ENCODE results near the gene NSUN5.
"Not testable (repeated sequence)": the region's sequence is repeated elsewhere in the genome, so short reads cannot be mapped to it uniquely, and the experiment has no call there.

NSUN5 gene

DNA sequence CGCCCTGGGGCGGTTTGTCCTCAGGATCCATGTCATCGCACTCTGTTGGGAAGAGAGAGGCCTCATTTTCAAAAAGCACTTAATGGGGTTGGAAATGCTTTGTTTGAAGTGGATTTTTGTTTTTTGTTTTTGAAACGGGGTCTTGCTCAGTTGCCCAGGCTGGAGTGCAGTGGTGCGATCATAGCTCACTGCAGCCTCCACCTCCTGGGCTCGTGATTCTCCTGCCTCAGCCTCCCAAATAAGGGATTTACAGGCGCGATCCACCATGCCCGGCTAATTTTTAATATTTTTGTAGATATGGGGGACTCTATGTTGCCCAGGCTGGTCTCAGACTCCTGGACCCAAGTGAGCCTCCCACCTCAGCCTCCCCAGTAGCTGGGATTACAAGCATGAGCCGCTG, 20.1 kb upstream of the NSUN5 start:
- Histone ChIP-seq H3K27ac (peak overlapping the region; percentile 95), H3K4me2 (ENCODE audit: low read length) (no peak overlapping the region), H3K9ac (no peak overlapping the region), H3K9me3 (ENCODE audit: control insufficient read depth, low read length) (no peaks in the 10 kb centered on the region), H3K79me2 (peaks cover 2% of the 10 kb centered on the region), H2AFZ (no peak overlapping the region), H3K36me3 (ENCODE audit: control insufficient read depth, insufficient read depth, low read length) (no peaks in the 10 kb centered on the region), H3K4me1 (peaks cover 38% of the 10 kb centered on the region), H3K4me3 (ENCODE audit: low read depth, low read length) (no peak overlapping the region), H3K27me3 (ENCODE audit: control insufficient read depth, insufficient read depth, low read length) (no peaks in the 10 kb centered on the region)
- TF ChIP-seq, protein P1, sequence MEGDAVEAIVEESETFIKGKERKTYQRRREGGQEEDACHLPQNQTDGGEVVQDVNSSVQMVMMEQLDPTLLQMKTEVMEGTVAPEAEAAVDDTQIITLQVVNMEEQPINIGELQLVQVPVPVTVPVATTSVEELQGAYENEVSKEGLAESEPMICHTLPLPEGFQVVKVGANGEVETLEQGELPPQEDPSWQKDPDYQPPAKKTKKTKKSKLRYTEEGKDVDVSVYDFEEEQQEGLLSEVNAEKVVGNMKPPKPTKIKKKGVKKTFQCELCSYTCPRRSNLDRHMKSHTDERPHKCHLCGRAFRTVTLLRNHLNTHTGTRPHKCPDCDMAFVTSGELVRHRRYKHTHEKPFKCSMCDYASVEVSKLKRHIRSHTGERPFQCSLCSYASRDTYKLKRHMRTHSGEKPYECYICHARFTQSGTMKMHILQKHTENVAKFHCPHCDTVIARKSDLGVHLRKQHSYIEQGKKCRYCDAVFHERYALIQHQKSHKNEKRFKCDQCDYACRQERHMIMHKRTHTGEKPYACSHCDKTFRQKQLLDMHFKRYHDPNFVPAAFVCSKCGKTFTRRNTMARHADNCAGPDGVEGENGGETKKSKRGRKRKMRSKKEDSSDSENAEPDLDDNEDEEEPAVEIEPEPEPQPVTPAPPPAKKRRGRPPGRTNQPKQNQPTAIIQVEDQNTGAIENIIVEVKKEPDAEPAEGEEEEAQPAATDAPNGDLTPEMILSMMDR (IDR thresholded peaks at IDR 0.05), result no peak

DNA sequence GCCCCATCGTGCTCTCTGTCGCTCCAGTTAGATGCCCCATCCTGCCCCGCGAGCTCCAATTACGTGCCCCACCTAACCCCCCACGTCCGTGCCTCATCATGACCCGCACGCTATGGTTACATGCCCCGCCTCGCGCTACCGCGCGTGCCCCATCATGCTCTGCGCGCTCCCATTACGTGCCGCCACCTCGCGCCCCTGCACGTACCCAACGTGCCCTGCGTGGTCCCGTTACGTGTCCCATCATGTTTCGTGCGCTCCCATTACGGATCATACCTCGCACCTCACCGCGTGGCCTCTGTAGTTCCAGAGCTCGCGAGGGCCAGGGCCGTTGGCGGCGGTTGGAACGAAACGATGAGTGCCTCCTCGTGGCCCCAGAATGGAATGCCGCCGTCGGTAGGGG, 19.3 kb upstream of the NSUN5 start, which contains the start of the genes FKBP6 and TRIM50:
Gene FKBP6, plus strand, starts transcription at position 240 of the 400 bp plus-strand sequence. CDS start 268 bp downstream, outside the sequence.
Gene TRIM50, minus strand, starts transcription at position 161 of the 400 bp plus-strand sequence. CDS start 3,295 bp downstream, outside the sequence.
- not testable (repeated sequence) for H3K9me3 ChIP-seq (ENCODE audit: control insufficient read depth, low read length); H3K4me2 ChIP-seq (ENCODE audit: low read length); H3K9ac ChIP-seq; H3K36me3 ChIP-seq (ENCODE audit: control insufficient read depth, insufficient read depth, low read length); H3K79me2 ChIP-seq; H3K27me3 ChIP-seq (ENCODE audit: control insufficient read depth, insufficient read depth, low read length); H2AFZ ChIP-seq; H3K4me3 ChIP-seq (ENCODE audit: low read depth, low read length)
- H3K4me1 ChIP-seq, result peaks cover 38% of the 10 kb centered on the region
- peak within 1 kb of the TSS; percentile 95 for H3K27ac ChIP-seq

DNA sequence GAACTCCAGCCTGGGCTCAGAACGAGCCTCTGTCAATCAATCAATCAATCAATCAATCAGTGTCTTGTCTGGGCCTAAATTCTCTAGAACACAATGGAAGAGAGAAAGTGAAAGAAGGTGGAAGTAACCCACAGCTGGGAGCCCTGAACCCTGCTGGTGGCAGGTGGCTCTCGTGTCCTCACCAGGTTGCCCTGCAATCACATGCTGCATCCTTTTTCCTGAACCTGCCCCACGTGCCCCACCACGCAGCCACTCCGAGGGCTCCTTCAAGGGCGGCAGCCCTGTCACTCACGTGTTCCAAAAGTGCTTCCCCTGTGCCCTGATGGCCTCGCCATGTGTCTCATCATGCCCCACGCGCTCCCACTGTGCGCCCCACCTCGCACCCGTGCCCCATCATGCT, 18.8 kb upstream of the NSUN5 start:
- H3K9ac ChIP-seq; H3K27ac ChIP-seq; H3K79me2 ChIP-seq; H3K4me3 ChIP-seq (ENCODE audit: low read depth, low read length); H3K9me3 ChIP-seq (ENCODE audit: control insufficient read depth, low read length); H3K27me3 ChIP-seq (ENCODE audit: control insufficient read depth, insufficient read depth, low read length); H3K4me2 ChIP-seq (ENCODE audit: low read length); H2AFZ ChIP-seq; H3K36me3 ChIP-seq (ENCODE audit: control insufficient read depth, insufficient read depth, low read length): not testable (repeated sequence)
- peaks cover 38% of the 10 kb centered on the region for H3K4me1 ChIP-seq

DNA sequence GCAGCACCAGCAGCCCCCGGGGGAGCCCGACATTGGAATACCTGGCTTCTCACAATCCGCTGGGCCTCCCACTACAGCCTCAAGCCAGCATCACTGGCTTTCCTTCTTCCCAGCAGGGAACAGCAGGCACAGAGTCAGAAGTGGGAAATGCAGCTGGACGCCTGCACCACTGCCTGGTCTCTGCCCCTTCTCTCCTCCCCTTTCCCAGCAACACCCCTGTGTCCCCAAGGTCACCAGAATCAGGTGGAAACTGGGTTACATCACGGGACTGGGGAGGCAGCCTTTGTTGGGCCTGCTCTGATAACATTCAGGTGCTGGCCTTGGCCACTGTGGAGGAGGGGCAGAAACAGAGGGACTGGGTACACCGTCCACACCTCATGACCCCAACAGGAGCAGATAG, 16.8 kb upstream of the NSUN5 start:
- peak overlapping the region; percentile 86 for H3K27ac ChIP-seq
- peaks cover 22% of the 10 kb centered on the region for H3K4me1 ChIP-seq
- peak overlapping the region; percentile 78 for H2AFZ ChIP-seq
- not testable (repeated sequence) for H3K27me3 ChIP-seq (ENCODE audit: control insufficient read depth, insufficient read depth, low read length); H3K79me2 ChIP-seq; H3K9me3 ChIP-seq (ENCODE audit: control insufficient read depth, low read length); H3K36me3 ChIP-seq (ENCODE audit: control insufficient read depth, insufficient read depth, low read length)
- peak overlapping the region; percentile 38 for H3K4me3 ChIP-seq (ENCODE audit: low read depth, low read length)
- H3K4me2 ChIP-seq (ENCODE audit: low read length), result peak overlapping the region; percentile 61
- peak overlapping the region; percentile 5 for H3K9ac ChIP-seq

DNA sequence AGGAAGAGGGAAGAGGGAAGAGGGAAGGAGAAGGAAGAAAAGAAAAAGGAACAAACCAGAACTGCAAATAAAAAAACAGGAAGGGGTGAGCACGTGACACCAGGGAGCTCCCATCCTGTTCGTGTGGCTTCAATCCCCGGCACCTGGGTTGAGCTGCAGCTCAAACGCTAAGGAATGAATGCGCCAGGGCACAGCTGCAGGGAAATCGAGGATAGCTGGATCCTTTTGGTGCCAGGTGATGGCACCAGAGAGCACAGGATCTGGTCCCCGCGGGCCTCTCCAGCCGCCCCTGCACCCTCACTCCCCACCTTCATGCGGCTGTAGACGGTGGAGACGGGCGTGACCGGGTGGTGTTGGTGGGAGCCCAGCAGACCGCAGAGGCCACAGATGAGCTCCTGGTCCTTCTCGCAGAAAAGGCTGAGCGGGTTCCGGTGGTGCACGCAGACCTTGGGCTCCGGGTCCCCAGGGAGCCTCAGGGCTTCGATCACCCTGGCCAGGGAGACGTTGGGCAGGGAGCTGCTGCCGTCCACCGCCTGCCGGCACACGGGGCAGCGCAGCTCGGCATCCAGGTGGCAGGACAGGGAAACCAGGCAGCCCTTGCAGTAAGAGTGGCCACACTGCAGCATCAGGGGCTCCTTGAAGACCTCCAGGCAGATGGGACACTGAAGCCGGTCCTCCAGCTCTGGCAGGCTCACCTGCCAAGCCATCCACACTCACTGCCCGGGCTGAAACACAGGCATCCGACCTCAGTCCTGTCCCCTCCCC, 15.6 kb upstream of the NSUN5 start:
- peak overlapping the region; percentile 38 for H3K4me3 ChIP-seq (ENCODE audit: low read depth, low read length)
- H3K27ac ChIP-seq, result peak overlapping the region; percentile 86
- TF ChIP-seq, protein P1 (IDR thresholded peaks at IDR 0.05), result peak; percentile 71
- H3K36me3 ChIP-seq (ENCODE audit: control insufficient read depth, insufficient read depth, low read length); H3K9ac ChIP-seq; H3K79me2 ChIP-seq; H3K27me3 ChIP-seq (ENCODE audit: control insufficient read depth, insufficient read depth, low read length); H3K9me3 ChIP-seq (ENCODE audit: control insufficient read depth, low read length): not testable (repeated sequence)
- peak overlapping the region; percentile 73 for H2AFZ ChIP-seq
- peak overlapping the region; percentile 61 for H3K4me2 ChIP-seq (ENCODE audit: low read length)
- H3K4me1 ChIP-seq, result peaks cover 16% of the 10 kb centered on the region

DNA sequence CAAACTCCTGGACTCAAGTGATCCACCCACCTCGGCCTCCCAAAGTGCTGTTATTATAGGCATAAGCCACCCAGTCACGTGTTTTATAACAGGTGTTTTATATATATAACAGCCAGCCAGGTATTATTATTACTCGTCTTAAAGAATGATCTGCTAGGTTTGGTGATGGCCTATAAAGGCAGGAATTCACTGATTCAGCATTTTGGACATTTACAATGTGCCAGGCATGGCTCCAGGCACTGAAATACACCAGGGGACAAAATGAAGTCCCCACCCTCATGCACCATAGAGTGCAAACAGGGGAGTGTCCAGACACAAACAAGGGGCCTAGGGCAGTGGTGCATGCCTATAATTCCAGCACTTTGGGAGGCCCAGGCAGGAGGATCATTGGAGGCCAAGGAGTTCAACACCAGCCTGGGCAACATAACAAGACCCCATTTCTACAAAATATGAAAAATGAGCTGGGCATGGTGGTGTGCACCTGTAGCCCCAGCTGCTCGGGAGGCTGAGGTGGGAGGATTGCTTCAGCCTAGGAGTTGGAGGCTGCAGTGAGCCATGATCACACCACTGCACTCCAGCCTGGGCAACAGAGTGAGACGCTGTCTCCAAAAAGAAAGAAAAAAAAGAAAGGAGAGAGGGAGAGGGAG, 14.9 kb upstream of the NSUN5 start:
- H2AFZ ChIP-seq, result peak overlapping the region; percentile 73
- H3K9me3 ChIP-seq (ENCODE audit: control insufficient read depth, low read length); H3K36me3 ChIP-seq (ENCODE audit: control insufficient read depth, insufficient read depth, low read length); H3K9ac ChIP-seq; H3K79me2 ChIP-seq; H3K27me3 ChIP-seq (ENCODE audit: control insufficient read depth, insufficient read depth, low read length): not testable (repeated sequence)
- H3K27ac ChIP-seq, result peak overlapping the region; percentile 86
- peak overlapping the region; percentile 38 for H3K4me3 ChIP-seq (ENCODE audit: low read depth, low read length)
- peaks cover 14% of the 10 kb centered on the region for H3K4me1 ChIP-seq
- H3K4me2 ChIP-seq (ENCODE audit: low read length), result peak overlapping the region; percentile 61

All from parathyroid adenoma (tissue), 2 donors.